GM19397 (cell line): Measurements from ENCODE around the gene LARP7.
"Not testable (repeated sequence)": the region's sequence is repeated elsewhere in the genome, so short reads cannot be mapped to it uniquely, and the experiment has no call there.

Experiments
- ATAC-seq: cut with Tn5 transposase; IDR thresholded peaks from one replicate; pipeline ENCODE4 v1.9.1; 2021; ENCODE audit warnings: mild to moderate bottlenecking, moderate library complexity; ENCODE audit not compliant: unreplicated experiment

The LARP7 gene

DNA sequence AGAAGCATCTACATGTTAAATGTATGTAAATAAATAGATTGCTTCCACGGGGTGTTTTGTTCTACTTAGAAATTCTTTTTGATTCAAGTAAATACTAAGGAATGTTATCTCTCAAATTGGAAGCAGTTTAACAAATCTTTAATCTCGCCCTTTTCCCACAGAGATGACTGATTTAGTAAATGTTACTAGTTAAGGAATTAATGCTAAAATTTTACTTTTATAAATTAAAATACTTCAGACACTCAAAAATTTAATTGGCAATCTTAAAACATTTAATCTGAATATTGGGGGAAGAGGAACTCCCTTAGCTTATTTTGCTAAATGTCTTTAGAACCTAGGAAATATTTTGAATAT is 12.1 kb downstream of the LARP7 start:
- ATAC-seq = no peak

DNA sequence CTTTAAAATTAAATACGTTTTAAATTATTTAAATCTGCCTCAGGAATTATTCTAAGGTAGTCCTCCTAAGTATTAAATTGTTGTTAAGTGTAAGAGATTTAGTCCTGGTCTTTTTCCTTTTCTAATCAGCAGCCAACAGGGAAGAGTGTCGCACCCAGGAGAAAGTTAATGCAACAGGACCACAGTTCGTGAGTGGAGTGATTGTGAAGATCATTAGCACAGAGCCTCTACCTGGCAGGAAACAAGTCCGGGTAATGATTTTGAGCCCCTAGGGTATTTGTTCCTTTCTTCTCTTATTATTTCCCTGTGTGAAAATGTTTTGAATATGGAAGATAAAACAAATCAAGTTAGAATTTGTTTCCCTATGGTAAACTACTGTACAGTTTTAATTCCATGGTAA is 13.4 kb downstream of the LARP7 start:
- no peak for ATAC-seq

DNA sequence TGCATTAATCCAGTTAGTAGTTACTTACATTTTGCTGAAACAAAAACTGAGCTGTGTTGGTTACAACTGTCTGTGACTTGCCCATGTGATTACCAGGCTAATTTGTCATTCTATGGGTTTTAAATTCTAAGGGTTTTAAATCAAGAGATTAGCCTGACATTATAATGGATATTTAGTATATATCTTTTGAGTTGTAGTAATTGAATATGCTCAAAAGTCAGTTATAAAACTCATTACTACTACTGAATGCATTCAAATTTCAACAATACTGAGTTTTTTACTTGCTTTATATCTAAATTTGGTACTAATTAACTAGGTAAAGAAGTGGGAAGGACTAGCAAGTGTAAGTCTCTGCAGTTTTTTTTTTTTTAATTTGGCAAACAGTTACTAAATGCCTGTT is 14.7 kb downstream of the LARP7 start:
- no peak for ATAC-seq

- no peak for ATAC-seq
Measured at GRCh38 chr4:112652216-112652615, 15.3 kb downstream of the LARP7 start.

DNA sequence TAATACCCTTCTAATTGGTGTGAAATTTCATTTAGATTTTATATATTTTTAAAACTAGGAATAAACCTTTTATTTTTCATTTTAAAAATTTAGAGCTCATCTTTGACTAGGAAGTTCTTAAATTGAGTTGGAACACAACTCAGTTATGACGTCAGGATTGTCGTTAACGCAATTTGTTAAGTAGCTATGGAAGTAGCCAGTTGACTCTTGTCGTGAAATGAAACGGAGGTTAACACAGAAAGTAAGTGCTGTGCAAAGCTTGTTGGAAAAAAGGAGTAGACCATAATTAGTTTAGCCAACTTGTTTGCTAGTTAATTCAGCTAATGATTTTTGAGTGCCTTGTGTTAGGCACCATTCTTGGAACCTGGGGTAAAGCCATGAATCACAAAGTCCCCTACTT is 18.3 kb downstream of the LARP7 start:
- no peak for ATAC-seq

DNA sequence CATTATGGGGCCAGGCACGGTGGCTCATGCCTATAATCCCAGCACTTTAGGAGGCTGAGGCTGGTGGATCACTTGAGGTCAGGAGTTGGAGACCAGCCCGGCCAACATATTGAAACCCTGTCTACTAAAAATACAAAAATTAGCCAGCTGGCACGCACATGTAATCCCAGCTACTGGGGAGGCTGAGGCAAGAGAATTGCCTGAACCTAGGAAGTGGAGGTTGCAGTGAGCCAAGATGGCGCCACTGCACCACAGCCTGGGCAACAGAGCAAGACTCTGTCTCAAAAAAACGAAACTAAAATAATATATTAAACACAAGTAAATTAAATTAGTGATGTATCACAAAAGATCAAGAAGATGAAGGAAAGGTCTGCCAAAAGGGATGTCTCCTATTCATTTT is 19.2 kb downstream of the LARP7 start:
- not testable (repeated sequence) for ATAC-seq

- ATAC-seq = no peak
Measured at GRCh38 chr4:112664611-112665010, 27.7 kb downstream of the LARP7 start.

DNA sequence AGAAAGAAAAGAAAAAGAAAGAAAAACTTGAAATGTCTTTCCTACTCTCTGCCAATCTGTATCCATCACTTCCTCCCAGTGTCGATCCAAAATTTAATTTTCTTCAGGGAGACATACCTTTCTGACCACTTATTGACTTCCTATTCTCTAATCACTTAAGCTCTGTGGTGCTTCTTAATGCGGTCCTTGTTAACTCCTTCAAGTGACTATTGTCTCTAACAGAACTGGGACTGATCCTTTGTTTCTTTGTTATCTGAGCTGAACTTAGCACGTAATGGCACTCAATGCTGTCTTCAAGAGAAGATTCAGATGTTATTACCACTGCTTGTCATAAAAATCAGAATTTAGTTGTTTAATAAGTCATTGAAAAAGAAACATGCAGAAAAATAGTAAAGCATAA is 31.2 kb downstream of the LARP7 start:
- no peak for ATAC-seq

- no peak for ATAC-seq
Measured at GRCh38 chr4:112673076-112673475, 36.1 kb downstream of the LARP7 start.

- no peak for ATAC-seq
Measured at GRCh38 chr4:112673686-112674085, 36.7 kb downstream of the LARP7 start.

- no peak for ATAC-seq
Measured at GRCh38 chr4:112674376-112674775, 37.4 kb downstream of the LARP7 start.

GRCh38 chr4:112677519-112678091 is 40.7 kb downstream of the LARP7 start:
- ATAC-seq = no peak

GRCh38 chr4:112680996-112681395 is 44.1 kb downstream of the LARP7 start:
- ATAC-seq = no peak

GRCh38 chr4:112693507-112693906 is 56.6 kb downstream of the LARP7 start:
- ATAC-seq = no peak

DNA sequence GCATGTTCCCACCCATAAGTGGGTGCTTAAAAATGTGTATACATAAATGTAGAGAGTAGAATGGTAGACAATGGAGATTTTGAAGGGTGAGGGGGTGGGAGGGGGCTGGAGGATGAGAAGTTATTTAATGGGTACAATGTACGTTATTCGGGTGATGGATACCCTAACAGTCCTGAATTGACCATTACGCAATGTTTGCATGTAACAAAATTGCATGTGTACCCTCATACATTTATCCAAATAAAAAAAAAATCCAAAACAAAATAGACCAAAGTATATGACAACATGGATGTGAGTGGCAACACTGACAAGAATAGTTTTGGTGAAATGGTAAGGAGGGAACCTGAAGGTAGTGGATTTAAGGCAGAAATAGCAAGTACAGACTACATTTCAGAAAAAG is 63.7 kb downstream of the LARP7 start:
- no peak for ATAC-seq

GRCh38 chr4:112702892-112703291 is 65.9 kb downstream of the LARP7 start:
- ATAC-seq = no peak

DNA sequence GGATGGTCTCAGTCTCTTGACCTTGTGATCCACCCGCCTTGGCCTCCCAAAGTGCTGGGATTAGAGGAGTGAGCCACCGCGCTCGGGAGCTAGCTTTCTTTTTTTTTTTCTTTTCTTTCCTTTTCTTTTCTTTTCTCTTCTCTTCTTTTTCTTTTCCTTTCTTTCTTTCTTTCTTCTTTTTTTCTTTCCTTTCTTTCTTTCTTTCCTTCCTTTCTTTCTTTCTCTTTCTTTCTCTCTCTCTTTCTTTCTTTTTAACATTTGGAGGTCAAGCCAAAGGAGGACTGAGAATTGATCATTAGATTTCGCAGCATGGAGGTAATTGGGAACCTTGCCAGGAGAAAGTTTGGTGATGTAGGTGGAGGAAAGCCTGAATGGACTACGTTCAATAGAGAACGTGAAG is 67.4 kb downstream of the LARP7 start:
- ATAC-seq = no peak

DNA sequence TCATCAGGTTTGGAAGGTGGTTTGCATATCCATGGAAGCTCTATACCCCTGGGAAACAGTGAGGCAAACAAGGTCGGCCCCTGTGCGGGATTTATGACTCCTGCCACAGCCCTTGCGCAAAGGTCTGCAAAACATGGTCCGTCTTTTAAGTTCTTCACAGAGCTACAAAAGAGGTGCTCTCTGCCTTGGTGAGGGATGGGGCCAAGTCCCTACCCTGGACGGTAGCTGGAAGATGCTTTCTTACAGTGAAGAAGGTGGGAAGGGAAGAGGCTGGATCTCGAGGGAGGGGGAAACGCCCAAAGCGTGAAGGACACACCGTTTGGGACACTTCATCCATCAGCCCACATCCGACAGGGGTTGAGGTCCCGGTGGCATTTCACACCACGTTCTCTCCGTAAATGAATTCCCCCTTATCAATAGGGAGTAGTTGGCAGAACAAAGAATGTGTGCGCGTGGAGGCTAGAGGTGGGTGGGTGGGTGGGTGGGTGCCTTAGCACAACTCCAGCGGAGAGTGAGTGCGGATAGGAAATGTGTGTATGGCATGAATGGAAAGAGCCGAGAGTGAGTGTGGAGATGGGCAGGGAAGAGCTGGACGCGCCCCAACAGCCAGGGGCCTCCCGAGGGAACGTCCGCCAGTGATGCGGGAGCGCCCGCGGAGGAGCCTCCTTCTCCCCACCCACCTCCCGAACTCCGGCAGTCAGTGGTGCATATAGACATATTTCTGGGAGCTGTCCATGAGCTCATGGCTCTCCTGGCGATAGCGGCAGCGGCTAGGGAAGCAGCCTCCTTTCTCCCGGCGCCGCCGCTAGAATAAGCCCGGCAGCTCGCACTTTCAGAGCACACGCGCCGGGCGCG is 68.3 kb downstream of the LARP7 start:
- peak; percentile 17 for ATAC-seq

DNA sequence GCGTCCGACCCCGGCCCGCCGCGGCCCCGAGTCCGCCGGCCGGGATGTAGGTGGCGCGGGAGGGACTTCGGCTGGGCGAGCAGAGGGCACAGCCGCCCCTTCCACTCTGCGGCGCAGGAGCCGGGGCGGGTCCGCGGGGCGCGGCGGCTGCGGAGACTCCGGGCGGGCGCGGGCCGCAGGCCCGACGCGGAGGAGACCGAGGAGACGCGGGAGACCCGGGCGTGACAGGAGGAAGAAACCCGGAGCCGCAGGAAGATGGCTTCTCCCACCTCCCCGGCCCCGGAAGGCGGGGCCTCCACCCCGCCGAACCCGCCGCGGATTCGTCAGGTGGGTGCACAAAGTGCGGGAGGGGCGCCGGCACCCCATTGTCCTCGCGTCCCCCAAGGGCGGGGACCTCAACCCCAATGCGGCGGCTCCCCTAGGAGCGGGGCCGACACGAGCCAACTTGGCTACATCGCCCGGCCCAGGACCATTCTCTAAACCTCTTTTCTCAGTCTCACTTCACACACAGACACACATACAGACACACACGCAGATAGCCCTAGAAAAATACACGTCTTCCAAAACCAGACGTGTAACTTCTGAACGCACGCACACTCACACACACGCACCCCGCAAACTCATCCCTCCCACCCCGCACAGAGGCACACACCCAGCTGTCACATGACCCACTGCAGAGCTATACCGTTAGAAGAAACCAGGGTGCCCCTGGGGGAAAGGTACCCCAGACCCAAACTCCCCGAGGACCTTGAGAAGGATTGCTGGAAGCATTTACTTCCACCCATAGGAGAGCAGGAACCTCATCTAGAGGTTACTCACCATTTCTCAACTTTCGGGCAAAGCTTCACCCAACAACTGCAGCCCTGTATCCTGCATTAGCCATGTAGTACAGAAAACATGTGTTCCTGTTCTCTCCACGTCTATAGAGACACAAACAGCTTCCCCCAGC is 69.2 kb downstream of the LARP7 start:
- peak; percentile 52 for ATAC-seq

DNA sequence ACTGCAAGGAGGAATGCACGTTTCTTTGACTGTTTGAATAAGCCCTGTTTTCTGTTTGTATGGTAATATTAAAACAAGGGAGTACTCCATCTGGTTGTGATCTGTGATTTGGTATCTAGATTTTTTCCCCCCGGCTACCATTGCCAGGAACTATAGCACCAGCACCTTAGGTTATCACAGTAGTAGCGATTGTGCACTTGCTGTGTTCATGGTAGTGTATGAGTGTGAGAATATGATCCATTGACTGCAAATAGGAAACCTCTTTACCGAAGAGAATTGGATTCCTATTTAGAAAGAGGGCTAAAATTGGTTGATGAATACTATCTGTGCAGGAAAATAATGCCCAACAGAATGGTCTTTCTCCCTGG is 69.9 kb downstream of the LARP7 start:
- ATAC-seq = no peak
